ENCODE results near the gene FAM163B.

The FAM163B gene

GRCh38 chr9:133634081-133634691 lies 25.0 kb upstream of the FAM163B start:
- TF ChIP-seq CTCF (IDR thresholded peaks at IDR 0.05; ENCODE audit: low read depth, low read length) = no peak
- no peak overlapping the region for H3K4me3 ChIP-seq (ENCODE audit: low read depth, low read length)

DNA sequence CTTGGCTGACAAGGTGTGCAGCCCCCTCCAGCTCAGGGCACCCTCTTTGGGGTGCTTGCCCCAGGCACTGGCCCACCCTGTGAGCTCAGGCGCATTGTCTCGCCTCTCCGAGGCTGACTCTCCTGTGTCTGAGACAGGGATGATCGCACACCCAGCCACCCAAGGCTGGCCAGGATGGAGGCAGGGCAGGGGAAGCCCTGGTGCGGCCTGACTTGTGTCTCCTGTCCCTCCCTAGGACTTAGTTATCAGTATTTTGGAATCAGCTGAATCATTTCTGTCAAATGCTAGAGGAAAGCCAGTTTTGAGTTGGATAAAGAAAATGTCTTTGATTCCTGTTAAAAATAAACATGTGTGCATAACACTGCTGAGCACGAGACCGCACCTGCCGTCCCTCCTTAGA lies 24.5 kb upstream of the FAM163B start:
- H3K4me3 ChIP-seq (ENCODE audit: low read depth, low read length) = no peak overlapping the region
- no peak for TF ChIP-seq CTCF (IDR thresholded peaks at IDR 0.05; ENCODE audit: low read depth, low read length)

DNA sequence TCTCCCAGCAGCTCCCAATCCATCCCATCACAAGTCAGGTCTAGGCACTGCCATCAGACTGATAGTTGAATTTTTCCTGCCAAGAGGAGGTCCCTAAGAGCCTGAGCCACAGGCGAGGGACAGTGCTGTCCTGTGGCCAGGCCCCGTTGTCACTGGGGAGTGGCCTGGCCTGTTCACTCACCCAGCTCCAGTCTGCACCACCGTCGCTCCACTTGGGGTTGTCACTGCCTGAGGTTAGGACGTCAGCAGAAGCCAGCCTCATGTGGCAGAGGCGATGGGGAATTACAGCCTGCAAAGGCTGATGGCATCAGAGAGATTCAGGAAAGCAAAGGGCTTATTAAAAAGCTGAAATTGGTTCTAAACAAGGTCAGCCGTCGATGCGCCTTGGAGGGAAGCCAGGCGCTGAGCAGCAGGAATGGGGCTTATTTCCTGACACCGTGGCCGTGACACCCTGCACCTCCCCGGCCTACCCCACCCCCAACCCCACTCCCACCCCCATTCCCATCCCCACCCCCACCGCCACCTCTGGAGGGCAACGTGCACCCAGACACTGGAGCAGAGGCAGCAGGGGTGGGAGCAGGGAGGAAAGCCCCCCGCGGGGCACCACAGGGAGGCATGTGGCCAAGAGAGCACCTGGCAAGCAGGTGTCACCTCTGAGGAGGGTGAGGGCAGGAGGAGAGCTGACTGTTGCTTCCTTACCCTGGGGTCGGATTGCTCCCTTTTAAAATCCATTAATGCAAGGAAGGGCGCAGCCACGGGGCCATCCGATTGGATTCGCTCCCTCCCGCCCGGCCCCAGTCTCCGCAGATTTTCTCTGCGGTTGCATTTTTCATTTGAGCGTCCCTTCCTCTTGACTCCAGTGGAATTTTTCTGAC lies 23.9 kb upstream of the FAM163B start:
- H3K4me3 ChIP-seq (ENCODE audit: low read depth, low read length) = no peak overlapping the region
- TF ChIP-seq CTCF (IDR thresholded peaks at IDR 0.05; ENCODE audit: low read depth, low read length) = no peak

DNA sequence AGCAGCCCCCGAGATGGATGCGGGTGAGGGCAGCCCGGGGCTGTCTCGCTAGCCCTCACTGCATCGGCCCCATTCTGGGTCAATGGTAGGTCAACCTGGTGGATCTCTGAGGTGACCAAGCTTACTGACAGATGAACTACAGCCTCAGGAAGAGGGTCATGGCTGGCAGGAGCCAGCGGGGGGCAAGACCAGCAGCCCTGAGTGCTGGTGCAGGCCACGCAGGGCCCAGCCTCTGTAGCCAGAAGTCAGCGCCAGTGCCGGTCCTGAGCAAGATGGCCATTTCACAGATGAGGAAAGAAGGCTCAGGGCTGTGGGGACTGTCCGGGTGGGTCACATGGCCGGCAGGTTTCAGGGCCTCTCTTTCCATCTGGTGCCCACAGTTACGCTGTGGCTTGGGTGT lies 21.9 kb upstream of the FAM163B start:
- no peak overlapping the region for H3K4me3 ChIP-seq (ENCODE audit: low read depth, low read length)
- TF ChIP-seq CTCF (IDR thresholded peaks at IDR 0.05; ENCODE audit: low read depth, low read length) = no peak

- no peak for TF ChIP-seq CTCF (IDR thresholded peaks at IDR 0.05; ENCODE audit: low read depth, low read length)
- no peak overlapping the region for H3K4me3 ChIP-seq (ENCODE audit: low read depth, low read length)
Measured at GRCh38 chr9:133629221-133630110, 20.3 kb upstream of the FAM163B start.

DNA sequence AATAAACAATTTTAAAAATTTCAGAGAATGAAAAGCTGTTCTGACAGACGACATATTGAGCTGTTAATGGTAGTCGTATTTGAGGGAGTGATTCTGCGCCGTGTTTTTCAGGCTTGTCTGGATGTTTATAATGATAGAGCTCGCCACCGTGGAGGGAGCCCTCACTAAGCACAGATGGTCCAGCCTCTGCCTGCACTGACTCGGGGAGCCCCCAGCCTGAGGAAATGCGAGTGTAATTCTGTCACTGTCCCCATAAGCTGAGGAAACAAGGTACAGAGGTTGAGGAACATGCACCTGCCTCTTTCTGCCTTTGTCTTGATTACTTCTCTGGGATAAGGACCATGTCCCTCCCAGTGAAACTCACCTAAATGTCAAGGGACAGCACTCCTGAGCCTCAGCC lies 19.6 kb upstream of the FAM163B start:
- no peak overlapping the region for H3K4me3 ChIP-seq (ENCODE audit: low read depth, low read length)
- TF ChIP-seq CTCF (IDR thresholded peaks at IDR 0.05; ENCODE audit: low read depth, low read length) = no peak

All from WI38 (cell line).